Caco-2 (cell line): ENCODE data around the gene EDN2. TPM values are rescaled to one million over a fixed set of nuclear protein-coding genes. Genes with fewer than 3 reads are reported as not detected.

Source experiments
- BruUV-seq: library from RNA; stranded (reverse); fragments of 400-500 nt; replicated peaks from 2 replicates; lab custom pipeline; 2021; lab: Mats Ljungman, UMichigan
- CTCF ChIA-PET: fragments of 300-600 bp; sonication (Branson Sonifier 250); formaldehyde crosslinking; loops from one replicate; lab custom pipeline; 2022; ENCODE audit warnings: antibody characterized with exemption; lab: Charles Lee
- POLR2A ChIA-PET: fragments of 300-600 bp; sonication (Branson Sonifier 250); formaldehyde crosslinking; loops from one replicate; lab custom pipeline; 2022; ENCODE audit warnings: antibody characterized with exemption; lab: Charles Lee
- DNase-seq, 2 experiments: peaks; one replicate each; pipeline versions ENCODE4 v3.0.0 to v3.0.0-alpha.2; 2020 to 2022
- H3K27me3 ChIP-seq: replicated peaks from 2 replicates; pipeline ENCODE4 v1.6.0; 2011; ENCODE audit warnings: low read length; ENCODE audit not compliant: control insufficient read depth, insufficient read depth
- H3K36me3 ChIP-seq: 2 replicates; pipeline ENCODE4 v1.5.1; 2011; ENCODE audit warnings: low read length; ENCODE audit not compliant: control insufficient read depth, insufficient read depth
- H3K4me1 ChIP-seq: fragments of 250-450 bp; sonication (Bioruptor Pico); 2 replicates; pipeline ENCODE4 v1.5.1; 2020; ENCODE audit warnings: mild to moderate bottlenecking
- H3K4me3 ChIP-seq: 2 replicates; pipeline ENCODE4 v1.5.1; 2011; ENCODE audit warnings: low read depth, mild to moderate bottlenecking, control low read depth, low read length
- H3K9me3 ChIP-seq: fragments of 250-450 bp; sonication (Bioruptor Pico); 2 replicates; pipeline ENCODE4 v1.5.1; 2020; ENCODE audit warnings: mild to moderate bottlenecking, moderate library complexity
- H3K27ac Mint-ChIP-seq: one replicate; pipeline ENCODE4 v1.8.0; 2022; ENCODE audit warnings: mixed read lengths; ENCODE audit not compliant: unreplicated experiment
- H3K27me3 Mint-ChIP-seq: one replicate; pipeline ENCODE4 v1.8.0; 2022; ENCODE audit warnings: mixed read lengths; ENCODE audit not compliant: insufficient read depth, unreplicated experiment
- H3K36me3 Mint-ChIP-seq: one replicate; pipeline ENCODE4 v1.8.0; 2022; ENCODE audit warnings: mild to moderate bottlenecking, mixed read lengths; ENCODE audit not compliant: insufficient read depth, unreplicated experiment
- H3K4me1 Mint-ChIP-seq: one replicate; pipeline ENCODE4 v1.8.0; 2022; ENCODE audit warnings: low read depth, mixed read lengths; ENCODE audit not compliant: unreplicated experiment
- H3K4me3 Mint-ChIP-seq: one replicate; pipeline ENCODE4 v1.8.0; 2022; ENCODE audit warnings: mild to moderate bottlenecking, moderate library complexity, mixed read lengths; ENCODE audit not compliant: unreplicated experiment
- H3K9me3 Mint-ChIP-seq: one replicate; pipeline ENCODE4 v1.8.0; 2022; ENCODE audit warnings: mixed read lengths; ENCODE audit not compliant: unreplicated experiment
- intact Hi-C: fragments of 100-400 bp; cut with micrococcal nuclease; formaldehyde crosslinking; loops from one replicate; pipeline ENCODE4 v1.10.0; 2022; ENCODE audit not compliant: unreplicated experiment
- total RNA-seq: library from RNA; stranded (reverse); gene quantifications from 2 replicates; pipeline ENCODE4 v1.2.3, GENCODE V29; 2022
- TF ChIP-seq, protein P1 (sequence below), 2 experiments: fragments of 200-600 bp in 1 of 2; IDR thresholded peaks; 1 replicate in 1 of 2; 2 replicates in 1 of 2; pipeline versions ENCODE4 v1.5.1 to v1.8.0; 2011 to 2022; ENCODE audit warnings: antibody characterized with exemption in 1 of 2, control low read depth in 1 of 2, inconsistent platforms in 1 of 2, low read depth in 1 of 2, low read length in 1 of 2, mild to moderate bottlenecking in 1 of 2, moderate library complexity in 1 of 2; ENCODE audit not compliant: insufficient read depth in 1 of 2, severe bottlenecking in 1 of 2, unreplicated experiment in 1 of 2

The EDN2 gene
- total RNA-seq, 1 experiment from 2014 or later: not detected

- Histone ChIP-seq H3K4me1 (0 out of 2 replicates have a peak, but pooled peaks cover 7% of the 10 kb centered on the region), H3K36me3 (no peaks in the 10 kb centered on the region), H3K9me3 (no peaks in the 10 kb centered on the region), H3K27me3 (no peaks in the 10 kb centered on the region), H3K4me3 (no peak overlapping the region)
- Mint-ChIP-seq H3K4me3 (no peak overlapping the region), H3K36me3 (no peaks in the 10 kb centered on the region), H3K27me3 (no peaks in the 10 kb centered on the region), H3K4me1 (no peaks in the 10 kb centered on the region), H3K9me3 (no peaks in the 10 kb centered on the region), H3K27ac (no peak overlapping the region)
- POLR2A ChIA-PET: no interaction called here
- TF ChIP-seq, protein P1, sequence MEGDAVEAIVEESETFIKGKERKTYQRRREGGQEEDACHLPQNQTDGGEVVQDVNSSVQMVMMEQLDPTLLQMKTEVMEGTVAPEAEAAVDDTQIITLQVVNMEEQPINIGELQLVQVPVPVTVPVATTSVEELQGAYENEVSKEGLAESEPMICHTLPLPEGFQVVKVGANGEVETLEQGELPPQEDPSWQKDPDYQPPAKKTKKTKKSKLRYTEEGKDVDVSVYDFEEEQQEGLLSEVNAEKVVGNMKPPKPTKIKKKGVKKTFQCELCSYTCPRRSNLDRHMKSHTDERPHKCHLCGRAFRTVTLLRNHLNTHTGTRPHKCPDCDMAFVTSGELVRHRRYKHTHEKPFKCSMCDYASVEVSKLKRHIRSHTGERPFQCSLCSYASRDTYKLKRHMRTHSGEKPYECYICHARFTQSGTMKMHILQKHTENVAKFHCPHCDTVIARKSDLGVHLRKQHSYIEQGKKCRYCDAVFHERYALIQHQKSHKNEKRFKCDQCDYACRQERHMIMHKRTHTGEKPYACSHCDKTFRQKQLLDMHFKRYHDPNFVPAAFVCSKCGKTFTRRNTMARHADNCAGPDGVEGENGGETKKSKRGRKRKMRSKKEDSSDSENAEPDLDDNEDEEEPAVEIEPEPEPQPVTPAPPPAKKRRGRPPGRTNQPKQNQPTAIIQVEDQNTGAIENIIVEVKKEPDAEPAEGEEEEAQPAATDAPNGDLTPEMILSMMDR (IDR thresholded peaks at IDR 0.05; ENCODE audit: insufficient read depth in 1 of 2, low read depth in 1 of 2, low read length in 1 of 2, severe bottlenecking in 1 of 2, unreplicated experiment in 1 of 2): no peak
- intact Hi-C loops: no loop called here
- BruUV-seq: no TSS peak
- DNase-seq: no peak
- CTCF ChIA-PET: no interaction called here
These were observed 10.6 kb downstream of the EDN2 start for GRCh38 chr1:41473738-41474362.

DNA sequence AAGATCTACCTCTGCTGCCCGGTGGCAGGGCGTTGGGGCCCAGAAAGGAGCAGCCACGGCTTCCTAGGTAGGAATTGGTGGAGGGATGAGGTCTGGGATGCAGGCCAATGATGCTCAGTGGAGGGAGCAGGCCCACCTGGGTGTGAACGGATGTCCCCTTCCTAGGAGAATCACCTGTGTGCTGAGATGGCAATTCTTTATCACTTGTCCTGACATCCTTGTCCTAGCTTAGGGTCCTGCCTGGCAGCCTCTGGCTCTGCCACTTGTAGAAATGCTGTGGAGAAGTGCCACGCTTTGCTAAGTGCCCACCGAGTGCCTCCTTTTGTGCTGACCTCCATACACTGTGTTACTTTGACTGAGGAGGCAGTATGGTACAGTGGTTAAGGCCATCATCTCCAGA lies 12.8 kb downstream of the EDN2 start:
- Histone ChIP-seq H3K36me3 (no peaks in the 10 kb centered on the region), H3K9me3 (no peaks in the 10 kb centered on the region), H3K4me3 (no peak overlapping the region), H3K4me1 (peaks cover 21% of the 10 kb centered on the region), H3K27me3 (no peaks in the 10 kb centered on the region)
- POLR2A ChIA-PET: no interaction called here
- TF ChIP-seq, protein P1 (IDR thresholded peaks at IDR 0.05; ENCODE audit: insufficient read depth in 1 of 2, low read depth in 1 of 2, low read length in 1 of 2, severe bottlenecking in 1 of 2, unreplicated experiment in 1 of 2): no peak
- CTCF ChIA-PET: no interaction called here
- no peak for DNase-seq
- H3K4me3 Mint-ChIP-seq: no peak overlapping the region
- no TSS peak for BruUV-seq
- peaks cover 10% of the 10 kb centered on the region for H3K4me1 Mint-ChIP-seq
- intact Hi-C loops: no loop called here
- no peaks in the 10 kb centered on the region for H3K27me3 Mint-ChIP-seq
- H3K27ac Mint-ChIP-seq: no peak overlapping the region
- H3K9me3 Mint-ChIP-seq: no peaks in the 10 kb centered on the region
- no peaks in the 10 kb centered on the region for H3K36me3 Mint-ChIP-seq

GRCh38 chr1:41469706-41470105 lies 14.8 kb downstream of the EDN2 start:
- ChIA-PET CTCF (no interaction called here), POLR2A (no interaction called here)
- peaks cover 17% of the 10 kb centered on the region for H3K4me1 Mint-ChIP-seq
- H3K9me3 Mint-ChIP-seq: no peaks in the 10 kb centered on the region
- Histone ChIP-seq H3K4me1 (peaks cover 27% of the 10 kb centered on the region), H3K27me3 (no peaks in the 10 kb centered on the region), H3K4me3 (no peak overlapping the region), H3K36me3 (no peaks in the 10 kb centered on the region), H3K9me3 (no peaks in the 10 kb centered on the region)
- BruUV-seq: no TSS peak
- DNase-seq: no peak
- H3K4me3 Mint-ChIP-seq: no peak overlapping the region
- H3K27me3 Mint-ChIP-seq: no peaks in the 10 kb centered on the region
- no peaks in the 10 kb centered on the region for H3K36me3 Mint-ChIP-seq
- intact Hi-C loops: no loop called here
- TF ChIP-seq, protein P1 (IDR thresholded peaks at IDR 0.05; ENCODE audit: insufficient read depth in 1 of 2, low read depth in 1 of 2, low read length in 1 of 2, severe bottlenecking in 1 of 2, unreplicated experiment in 1 of 2): no peak
- no peak overlapping the region for H3K27ac Mint-ChIP-seq
